Smooth muscle cell (in vitro differentiated cells): ENCODE measurements around the gene IL18BP. TPM values are rescaled to one million over a fixed set of nuclear protein-coding genes. Genes with fewer than 3 reads are reported as not detected.

Experiments used
- DNase-seq: peaks from one replicate; lab custom pipeline; 2025; ENCODE audit not compliant: unreplicated experiment; lab: John Stamatoyannopoulos, UW
- H2AFZ ChIP-seq: fragments of 200-600 bp; sonication (generic); 2 replicates; pipeline ENCODE4 v1.6.0; 2016; ENCODE audit warnings: antibody characterized with exemption, low read depth, mild to moderate bottlenecking
- H3F3A ChIP-seq: fragments of 200-600 bp; sonication (generic); 2 replicates; pipeline ENCODE4 v1.6.0; 2017; ENCODE audit warnings: antibody characterized with exemption, low read depth
- H3K27ac ChIP-seq: fragments of 200-600 bp; sonication (generic); 2 replicates; pipeline ENCODE4 v1.5.1; 2016; ENCODE audit warnings: low read depth, mild to moderate bottlenecking
- H3K27me3 ChIP-seq: fragments of 200-600 bp; sonication (generic); 2 replicates; pipeline ENCODE4 v1.6.1; 2016; ENCODE audit warnings: low read depth, mild to moderate bottlenecking
- H3K36me3 ChIP-seq: fragments of 200-600 bp; sonication (generic); 2 replicates; pipeline ENCODE4 v1.5.1; 2016; ENCODE audit warnings: low read depth
- H3K4me1 ChIP-seq: fragments of 200-600 bp; sonication (generic); 2 replicates; pipeline ENCODE4 v1.5.1; 2016; ENCODE audit warnings: low read depth
- H3K4me2 ChIP-seq: fragments of 200-600 bp; sonication (generic); 2 replicates; pipeline ENCODE4 v1.6.0; 2016; ENCODE audit warnings: mild to moderate bottlenecking
- H3K4me3 ChIP-seq: fragments of 200-600 bp; sonication (generic); 2 replicates; pipeline ENCODE4 v1.5.1; 2016; ENCODE audit warnings: mild to moderate bottlenecking
- H3K79me2 ChIP-seq: fragments of 200-600 bp; sonication (generic); 2 replicates; pipeline ENCODE4 v1.6.0; 2016; ENCODE audit warnings: low read depth, mild to moderate bottlenecking
- H3K9ac ChIP-seq: fragments of 200-600 bp; sonication (generic); 2 replicates; pipeline ENCODE4 v1.6.0; 2016; ENCODE audit warnings: low read depth
- H3K9me3 ChIP-seq: fragments of 200-600 bp; sonication (generic); replicated peaks from 2 replicates; pipeline ENCODE4 v1.5.1; 2016; ENCODE audit warnings: low read depth
- H4K20me1 ChIP-seq: fragments of 200-600 bp; sonication (generic); 2 replicates; pipeline ENCODE4 v1.6.0; 2016; ENCODE audit warnings: low read depth
- CTCF ChIP-seq: fragments of 200-600 bp; sonication (generic); IDR thresholded peaks from 2 replicates; pipeline ENCODE4 v1.5.1; 2017; ENCODE audit warnings: borderline replicate concordance, mild to moderate bottlenecking, antibody characterized with exemption; ENCODE audit not compliant: insufficient read depth, poor library complexity, severe bottlenecking
- WGBS: methylation state at CpG from one replicate; pipeline ENCODE4 v1.1.7; 2016; ENCODE audit warnings: low lambda C conversion rate; 5-methylcytosine and 5-hydroxymethylcytosine counted together
- polyA plus RNA-seq: library from polyadenylated mRNA; unstranded; fragments of >200 nt; fragmentation: Nextera tagmentation; extraction: Ambion mirVana; gene quantifications from 2 replicates; pipeline ENCODE4 v1.2.1, GENCODE V29; 2016
- total RNA-seq: library from RNA; depleted of rRNA; stranded (reverse); fragments of >200 nt; gene quantifications from 2 replicates; pipeline ENCODE4 v1.2.3, GENCODE V29; 2014

Gene IL18BP
- total and polyA plus RNA-seq, 2 experiments from 2014 or later, result 0.55 to 4.5 TPM

GRCh38 chr11:72014761-72015320, 16.1 kb downstream of the IL18BP start:
- no peaks in the 10 kb centered on the region for H3K27me3 ChIP-seq
- no peak overlapping the region for H3K27ac ChIP-seq
- no peaks in the 10 kb centered on the region for H3F3A ChIP-seq
- H3K9me3 ChIP-seq, result no peaks in the 10 kb centered on the region
- WGBS, result 99% methylated on average over 16 of the region's 16 CpGs
- H3K4me3 ChIP-seq, result no peak overlapping the region
- TF ChIP-seq CTCF, result no peak
- H3K4me2 ChIP-seq, result no peak overlapping the region
- H4K20me1 ChIP-seq, result peaks cover 42% of the 10 kb centered on the region
- no peak overlapping the region for H3K9ac ChIP-seq
- peaks cover 3% of the 10 kb centered on the region for H3K36me3 ChIP-seq
- no peak for DNase-seq
- no peaks in the 10 kb centered on the region for H3K4me1 ChIP-seq
- H3K79me2 ChIP-seq, result peaks cover 6% of the 10 kb centered on the region
- H2AFZ ChIP-seq, result no peak overlapping the region

GRCh38 chr11:72015511-72016061, 16.9 kb downstream of the IL18BP start:
- no peak overlapping the region for H3K9ac ChIP-seq
- H4K20me1 ChIP-seq, result peaks cover 34% of the 10 kb centered on the region
- no peaks in the 10 kb centered on the region for H3F3A ChIP-seq
- H3K4me3 ChIP-seq, result no peak overlapping the region
- no peaks in the 10 kb centered on the region for H3K4me1 ChIP-seq
- peaks cover 3% of the 10 kb centered on the region for H3K36me3 ChIP-seq
- no peak overlapping the region for H3K4me2 ChIP-seq
- peak; percentile 34 for TF ChIP-seq CTCF
- H3K27me3 ChIP-seq, result no peaks in the 10 kb centered on the region
- H3K9me3 ChIP-seq, result no peaks in the 10 kb centered on the region
- WGBS, result 96% methylated on average over 10 of the region's 10 CpGs
- no peak for DNase-seq
- no peak overlapping the region for H2AFZ ChIP-seq
- no peak overlapping the region for H3K27ac ChIP-seq
- H3K79me2 ChIP-seq, result peaks cover 6% of the 10 kb centered on the region

- Histone ChIP-seq H3K36me3 (peaks cover 22% of the 10 kb centered on the region), H4K20me1 (peaks cover 10% of the 10 kb centered on the region), H3K79me2 (no peaks in the 10 kb centered on the region), H3K27ac (no peak overlapping the region), H3K4me2 (no peak overlapping the region), H3K27me3 (no peaks in the 10 kb centered on the region), H3F3A (no peaks in the 10 kb centered on the region), H2AFZ (no peak overlapping the region), H3K4me1 (no peaks in the 10 kb centered on the region), H3K9ac (no peak overlapping the region), H3K4me3 (no peak overlapping the region), H3K9me3 (no peaks in the 10 kb centered on the region)
- WGBS, result over 99% methylated on average over 9 of the region's 9 CpGs
- DNase-seq, result no peak
- no peak for TF ChIP-seq CTCF
Observed at GRCh38 chr11:72018171-72018570, 19.5 kb downstream of the IL18BP start.

GRCh38 chr11:72023335-72023734, 24.6 kb downstream of the IL18BP start:
- Histone ChIP-seq H3K4me1 (peaks cover 7% of the 10 kb centered on the region), H3K4me2 (no peak overlapping the region), H3K9ac (no peak overlapping the region), H3F3A (peaks cover 10% of the 10 kb centered on the region), H3K4me3 (no peak overlapping the region), H3K9me3 (no peaks in the 10 kb centered on the region), H3K36me3 (peaks cover 19% of the 10 kb centered on the region), H4K20me1 (peaks cover 13% of the 10 kb centered on the region), H2AFZ (no peak overlapping the region), H3K27me3 (no peaks in the 10 kb centered on the region), H3K79me2 (peaks cover 16% of the 10 kb centered on the region), H3K27ac (no peak overlapping the region)
- DNase-seq, result no peak
- TF ChIP-seq CTCF, result no peak
- 94% methylated on average over 4 of the region's 4 CpGs for WGBS
